GM18526 (cell line): ENCODE measurements around the gene MYH9.

Experiments
- POLR2A ChIP-seq: IDR thresholded peaks from 3 replicates; pipeline ENCODE4 v1.6.1; 2011; ENCODE audit not compliant: insufficient read length; ENCODE audit errors: extremely low read depth

The MYH9 gene

GRCh38 chr22:36326178-36327161 is 61.3 kb downstream of the MYH9 start:
- no peak for TF ChIP-seq POLR2A

- no peak for TF ChIP-seq POLR2A
Observed at GRCh38 chr22:36325154-36326031, 62.4 kb downstream of the MYH9 start.

DNA sequence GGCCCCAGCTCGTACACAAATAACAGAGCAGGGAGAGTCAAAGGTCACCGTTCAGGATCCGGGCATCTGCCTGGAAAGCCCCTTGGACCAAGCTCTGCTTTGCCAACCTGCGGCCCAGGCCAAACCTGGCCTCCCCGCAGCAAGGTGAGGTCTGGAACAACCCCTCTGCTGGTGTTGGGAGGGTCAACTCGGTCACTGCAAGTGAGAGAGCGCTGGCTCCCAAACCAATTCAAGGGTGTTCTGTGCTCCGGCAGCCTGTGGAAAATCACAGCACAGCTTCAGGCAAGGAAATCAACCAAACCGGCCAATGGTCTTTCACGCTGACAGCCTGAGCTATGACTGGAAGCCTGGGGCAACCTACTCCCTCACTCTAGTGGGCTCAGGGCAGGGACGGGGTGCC is 63.4 kb downstream of the MYH9 start:
- no peak for TF ChIP-seq POLR2A

DNA sequence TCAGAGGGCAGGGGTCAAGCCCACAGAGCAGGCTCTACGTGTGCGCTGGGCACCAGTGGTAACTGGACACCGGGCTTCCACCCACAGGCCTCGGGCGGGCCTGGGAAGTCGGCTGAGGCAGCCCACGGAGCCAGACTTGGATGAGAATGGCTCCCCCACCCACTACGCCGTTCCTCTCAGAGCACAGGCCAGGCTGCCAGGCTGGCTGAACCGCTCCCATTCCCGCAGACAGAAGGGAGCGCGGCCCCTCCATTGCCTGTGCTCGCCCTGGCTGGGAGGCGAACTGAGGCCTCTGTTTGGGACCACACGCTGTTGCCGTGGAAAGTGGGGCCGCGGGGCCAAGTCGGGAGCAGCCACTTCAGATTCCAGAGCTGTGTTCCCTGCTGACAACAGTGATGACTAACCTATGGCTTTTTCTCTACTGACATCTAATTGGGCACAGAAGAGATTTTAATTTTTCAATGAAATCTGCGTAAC is 63.9 kb downstream of the MYH9 start:
- no peak for TF ChIP-seq POLR2A

DNA sequence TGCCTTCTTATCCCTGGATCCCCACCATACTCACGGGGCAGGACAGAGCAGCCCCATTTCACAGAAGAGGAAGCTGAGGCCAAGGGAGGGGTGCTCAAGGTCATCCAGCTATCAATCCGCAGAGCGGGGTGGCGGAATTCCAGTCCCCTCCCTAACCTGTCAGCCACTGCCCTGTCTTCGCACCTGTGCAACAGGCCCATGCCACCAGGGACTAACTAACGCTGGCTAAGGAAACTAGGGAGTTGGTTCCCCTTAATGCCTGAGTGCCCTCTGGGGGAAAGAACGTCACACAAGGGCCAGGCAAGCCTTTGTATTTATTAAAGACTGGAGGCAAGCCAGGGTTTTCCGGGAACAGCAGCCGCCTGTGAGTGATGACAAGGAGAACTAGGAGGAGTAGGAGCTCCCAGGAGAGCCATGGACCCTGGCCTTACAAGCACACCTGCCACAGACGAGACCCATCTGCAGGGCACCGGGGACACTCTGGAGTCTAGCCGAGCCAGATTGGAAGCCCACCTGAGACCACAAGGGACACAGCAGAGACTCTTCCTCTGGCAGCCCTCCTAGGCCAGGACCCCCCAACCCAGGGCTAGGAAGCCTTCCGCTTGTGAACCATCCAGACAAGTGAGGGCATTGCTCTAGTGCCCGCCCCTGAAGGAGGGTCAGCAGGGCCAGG is 64.4 kb downstream of the MYH9 start:
- no peak for TF ChIP-seq POLR2A

DNA sequence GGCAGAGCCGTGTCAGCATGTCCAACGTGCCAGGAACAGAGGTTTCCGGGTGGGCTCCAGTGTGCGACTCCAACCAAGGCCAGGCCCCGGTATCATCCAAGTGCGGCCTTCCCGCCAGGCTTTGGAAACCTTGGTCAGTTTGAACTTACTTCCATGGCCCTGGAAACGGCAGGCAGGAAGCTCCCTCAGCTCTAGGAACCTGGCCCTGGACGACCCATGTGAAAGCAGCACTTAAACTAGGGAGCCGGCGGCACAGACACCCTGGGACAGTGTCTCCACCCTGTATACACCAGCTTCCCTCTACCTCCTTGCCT is 65.2 kb downstream of the MYH9 start:
- TF ChIP-seq POLR2A: no peak

DNA sequence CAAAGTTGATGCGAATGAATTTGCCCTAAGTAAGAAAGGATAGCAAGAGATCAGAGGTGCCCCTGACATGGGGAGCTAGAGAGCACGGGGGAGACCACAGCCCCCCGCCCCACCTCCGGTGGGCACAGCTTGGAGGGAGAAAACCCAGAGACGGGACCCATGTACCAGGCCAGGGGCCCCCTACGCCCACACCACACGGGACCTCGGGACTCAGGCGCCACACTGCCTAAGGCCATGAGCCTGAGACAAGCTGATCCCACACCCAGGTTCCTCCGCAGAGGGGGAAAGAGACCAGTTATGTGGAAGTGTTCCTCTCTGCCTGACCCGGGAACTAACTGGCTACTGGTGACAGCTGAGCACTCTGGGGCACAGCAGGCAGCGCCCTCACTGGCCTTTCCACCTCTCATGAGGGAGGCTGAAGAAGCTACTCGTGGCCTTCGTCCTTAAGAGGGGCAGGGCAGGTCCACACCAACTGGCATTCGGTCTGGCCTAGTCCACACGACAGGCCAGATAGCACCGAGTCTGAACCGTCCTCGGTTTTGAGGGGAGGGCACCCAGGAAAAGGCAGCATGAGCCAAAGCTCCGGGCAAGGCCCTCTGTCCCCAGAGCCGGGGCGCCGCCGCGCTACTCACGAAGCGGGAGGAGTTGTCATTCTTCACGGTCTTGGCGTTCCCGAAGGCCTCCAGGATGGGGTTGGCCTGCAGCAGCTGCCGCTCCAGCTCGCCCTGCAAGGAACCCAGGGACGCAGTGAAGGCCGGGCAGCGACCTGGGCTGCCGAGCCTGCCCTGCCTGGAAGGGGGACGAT is 65.8 kb downstream of the MYH9 start:
- no peak for TF ChIP-seq POLR2A

- TF ChIP-seq POLR2A: no peak
Observed at GRCh38 chr22:36320553-36320952, 67.2 kb downstream of the MYH9 start.

DNA sequence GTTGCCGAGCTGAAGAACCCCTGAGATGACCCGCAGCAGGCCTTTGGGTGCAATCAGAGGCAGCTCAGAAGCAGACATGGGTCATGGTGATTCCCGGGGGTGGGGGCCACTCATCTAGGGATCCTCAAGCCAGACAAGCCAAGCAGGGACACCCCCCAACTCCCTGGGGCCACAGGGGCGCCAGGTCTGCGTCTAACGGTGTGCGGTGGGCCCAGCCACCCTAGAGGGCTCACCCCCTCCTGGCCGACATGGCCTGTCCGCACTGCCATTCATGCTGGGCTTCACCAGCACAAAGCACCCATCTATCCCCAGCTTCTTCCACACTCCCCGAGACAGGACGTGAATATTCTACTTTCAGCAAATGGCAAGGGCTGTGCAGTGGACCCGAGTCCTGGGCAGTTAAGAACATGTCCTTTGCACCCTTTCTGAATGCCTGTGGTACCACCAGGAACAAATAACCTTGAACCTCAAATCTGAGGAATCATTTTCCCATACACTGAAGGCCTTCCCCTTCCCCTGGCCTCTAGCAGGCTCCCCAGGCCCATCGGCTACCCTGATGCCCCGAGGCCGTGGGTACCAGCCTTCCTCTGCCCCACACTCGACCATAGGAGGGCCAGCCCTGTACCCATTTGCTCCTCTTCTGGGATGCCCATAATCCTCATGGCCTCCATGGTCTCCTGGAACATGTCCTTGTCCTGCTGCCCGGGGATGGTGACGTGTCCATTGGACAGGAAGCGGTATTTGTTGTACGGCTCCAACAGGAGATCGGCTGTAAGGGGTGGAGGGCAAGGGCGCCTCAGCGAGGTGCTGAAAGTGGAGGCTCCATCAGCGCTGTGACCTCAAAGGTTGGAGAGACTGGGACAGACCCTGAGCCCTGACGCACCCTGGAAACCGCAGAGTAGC is 67.9 kb downstream of the MYH9 start:
- TF ChIP-seq POLR2A: no peak

DNA sequence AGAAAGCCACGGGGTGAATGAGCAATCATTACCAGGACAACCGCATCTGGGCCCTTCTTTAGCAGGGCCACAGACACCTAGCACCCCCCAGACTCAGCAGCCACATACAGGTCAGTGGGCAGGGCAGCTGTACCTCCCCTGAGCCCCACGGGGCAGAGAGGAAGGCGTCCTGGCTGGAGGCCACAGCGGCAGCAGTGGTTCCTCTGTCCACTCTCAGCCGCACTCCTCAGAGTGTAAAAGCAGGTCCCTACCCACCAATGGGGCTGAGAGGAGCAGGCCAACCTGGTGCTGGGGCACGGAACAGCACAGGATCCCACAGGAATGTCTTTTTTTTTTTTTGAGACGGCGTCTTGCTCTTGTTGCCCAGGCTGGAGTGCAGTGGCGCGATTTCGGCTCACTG is 69.3 kb downstream of the MYH9 start:
- no peak for TF ChIP-seq POLR2A

- TF ChIP-seq POLR2A: no peak
Observed at GRCh38 chr22:36317658-36318271, 70.0 kb downstream of the MYH9 start.

DNA sequence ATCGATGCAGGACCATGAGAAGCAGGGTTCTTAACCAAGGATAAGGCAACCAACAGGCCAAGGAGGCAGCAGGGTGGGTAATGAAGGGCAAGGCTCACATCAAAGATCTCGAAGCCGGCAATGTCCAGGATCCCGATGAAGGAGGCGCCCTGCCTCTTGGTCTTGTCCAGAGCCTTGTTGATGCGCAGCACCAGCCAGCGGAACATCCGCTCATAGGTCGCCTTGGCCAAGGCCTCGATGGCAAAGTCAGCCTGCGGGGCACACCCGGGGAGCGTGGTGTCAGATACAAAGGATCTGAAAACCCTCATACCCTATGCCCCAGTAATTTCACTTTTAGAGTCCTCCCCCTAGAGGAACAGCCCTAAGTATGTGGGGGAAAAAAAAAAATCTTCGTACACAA is 71.3 kb downstream of the MYH9 start:
- TF ChIP-seq POLR2A: no peak

DNA sequence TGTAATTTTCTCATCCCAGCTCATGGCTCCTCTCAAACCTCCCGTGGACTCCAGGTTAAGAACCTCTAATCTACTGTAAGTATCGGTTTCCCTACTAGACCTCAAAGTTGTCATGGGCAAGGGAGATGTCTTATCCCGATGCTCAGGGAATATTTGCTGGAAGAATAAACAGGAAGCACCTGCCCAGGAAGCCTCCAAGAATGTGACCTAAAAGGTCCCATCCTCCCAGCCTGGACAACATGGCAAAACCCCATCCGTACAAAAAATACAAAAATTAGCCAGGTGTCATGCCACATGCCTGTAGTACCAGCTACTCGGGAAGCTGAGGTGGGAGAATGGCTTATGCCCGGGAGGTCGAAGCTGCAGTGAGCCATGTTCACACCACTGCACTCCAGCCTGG is 72.4 kb downstream of the MYH9 start:
- TF ChIP-seq POLR2A: no peak

DNA sequence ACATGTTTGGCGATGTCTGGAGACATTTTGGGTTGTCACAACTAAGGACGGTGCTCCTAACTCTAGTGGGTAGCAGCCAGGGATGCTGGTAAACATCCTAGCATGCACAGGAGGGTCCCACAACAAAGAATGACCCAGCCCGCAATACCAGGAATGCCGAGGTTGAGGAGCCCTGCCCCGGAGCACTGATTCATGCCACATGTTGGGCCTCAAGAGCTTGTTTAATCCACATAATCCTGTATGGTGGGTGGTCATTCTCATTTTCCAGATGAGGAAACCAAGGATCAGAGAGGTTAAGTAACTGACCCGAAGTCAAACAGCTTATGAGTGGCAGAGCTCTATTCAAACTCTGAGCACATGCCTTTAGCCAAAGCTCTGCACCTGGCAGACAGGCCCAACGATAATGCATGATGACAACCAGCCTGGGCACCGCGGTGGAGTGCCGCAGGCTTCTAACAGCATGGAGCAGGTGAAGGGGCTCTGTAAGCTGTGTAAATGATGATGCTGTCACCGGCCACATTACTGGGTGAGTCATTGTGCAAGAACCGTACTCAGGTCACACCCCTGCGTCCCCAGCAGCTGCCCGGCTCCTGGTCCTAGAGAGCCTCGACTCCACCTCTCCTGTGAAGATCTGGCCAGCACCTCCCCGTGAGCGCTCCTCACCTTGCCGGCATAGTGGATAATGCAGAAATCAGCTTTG is 76.2 kb downstream of the MYH9 start:
- no peak for TF ChIP-seq POLR2A
